Measurements from ENCODE around the gene KDM7A. TPM values are rescaled to one million over a fixed set of nuclear protein-coding genes. Genes with fewer than 3 reads are reported as not detected.
A peak's percentile ranks its signal among the peaks of the same experiment; 100 is the strongest.

Gene KDM7A
- total RNA-seq, 1 donor from 2014 or later: 65.1 TPM

DNA sequence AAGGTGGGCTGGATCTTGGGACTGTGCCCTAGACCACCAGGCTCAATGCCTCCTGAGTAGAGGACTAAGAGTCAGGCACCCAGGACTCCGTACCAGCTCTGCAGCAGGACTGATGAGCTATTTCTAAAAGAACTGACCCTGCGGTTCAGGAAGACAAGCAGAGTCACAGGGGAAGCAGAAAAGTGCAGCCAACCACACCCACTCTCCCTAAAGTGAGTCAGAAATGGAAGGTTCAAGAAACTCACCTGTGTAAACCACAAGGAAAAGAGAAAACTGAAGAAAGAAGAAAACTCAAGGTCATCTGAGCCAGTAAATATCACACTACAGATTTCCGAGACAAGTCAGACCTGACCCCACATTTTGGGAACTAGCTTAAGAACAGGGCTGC, 116.5 kb downstream of the KDM7A start:
- no peaks in the 10 kb centered on the region for H3K9me3 ChIP-seq
- H3K27ac ChIP-seq: peak overlapping the region; percentile 91 to 92
- TF ChIP-seq, protein P1, sequence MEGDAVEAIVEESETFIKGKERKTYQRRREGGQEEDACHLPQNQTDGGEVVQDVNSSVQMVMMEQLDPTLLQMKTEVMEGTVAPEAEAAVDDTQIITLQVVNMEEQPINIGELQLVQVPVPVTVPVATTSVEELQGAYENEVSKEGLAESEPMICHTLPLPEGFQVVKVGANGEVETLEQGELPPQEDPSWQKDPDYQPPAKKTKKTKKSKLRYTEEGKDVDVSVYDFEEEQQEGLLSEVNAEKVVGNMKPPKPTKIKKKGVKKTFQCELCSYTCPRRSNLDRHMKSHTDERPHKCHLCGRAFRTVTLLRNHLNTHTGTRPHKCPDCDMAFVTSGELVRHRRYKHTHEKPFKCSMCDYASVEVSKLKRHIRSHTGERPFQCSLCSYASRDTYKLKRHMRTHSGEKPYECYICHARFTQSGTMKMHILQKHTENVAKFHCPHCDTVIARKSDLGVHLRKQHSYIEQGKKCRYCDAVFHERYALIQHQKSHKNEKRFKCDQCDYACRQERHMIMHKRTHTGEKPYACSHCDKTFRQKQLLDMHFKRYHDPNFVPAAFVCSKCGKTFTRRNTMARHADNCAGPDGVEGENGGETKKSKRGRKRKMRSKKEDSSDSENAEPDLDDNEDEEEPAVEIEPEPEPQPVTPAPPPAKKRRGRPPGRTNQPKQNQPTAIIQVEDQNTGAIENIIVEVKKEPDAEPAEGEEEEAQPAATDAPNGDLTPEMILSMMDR (IDR thresholded peaks at IDR 0.05): no peak
- peaks cover 0 to 2% of the 10 kb centered on the region in 2 donors for H3K36me3 ChIP-seq
- no peaks in the 10 kb centered on the region for H3K27me3 ChIP-seq
- intact Hi-C loops (cut with DNase I): loop anchor here (5.0 kb wide), 2 partner anchors 283 to 383 kb away; partner anchors contain the start of gene HIPK2
- H3K4me1 ChIP-seq: peaks cover 0 to 23% of the 10 kb centered on the region in 2 donors
- H3K4me3 ChIP-seq: peak overlapping the region in 1 of 2 donors; percentile 87
- no peak for DNase-seq (ENCODE audit: low spot score in 2 of 2)

DNA sequence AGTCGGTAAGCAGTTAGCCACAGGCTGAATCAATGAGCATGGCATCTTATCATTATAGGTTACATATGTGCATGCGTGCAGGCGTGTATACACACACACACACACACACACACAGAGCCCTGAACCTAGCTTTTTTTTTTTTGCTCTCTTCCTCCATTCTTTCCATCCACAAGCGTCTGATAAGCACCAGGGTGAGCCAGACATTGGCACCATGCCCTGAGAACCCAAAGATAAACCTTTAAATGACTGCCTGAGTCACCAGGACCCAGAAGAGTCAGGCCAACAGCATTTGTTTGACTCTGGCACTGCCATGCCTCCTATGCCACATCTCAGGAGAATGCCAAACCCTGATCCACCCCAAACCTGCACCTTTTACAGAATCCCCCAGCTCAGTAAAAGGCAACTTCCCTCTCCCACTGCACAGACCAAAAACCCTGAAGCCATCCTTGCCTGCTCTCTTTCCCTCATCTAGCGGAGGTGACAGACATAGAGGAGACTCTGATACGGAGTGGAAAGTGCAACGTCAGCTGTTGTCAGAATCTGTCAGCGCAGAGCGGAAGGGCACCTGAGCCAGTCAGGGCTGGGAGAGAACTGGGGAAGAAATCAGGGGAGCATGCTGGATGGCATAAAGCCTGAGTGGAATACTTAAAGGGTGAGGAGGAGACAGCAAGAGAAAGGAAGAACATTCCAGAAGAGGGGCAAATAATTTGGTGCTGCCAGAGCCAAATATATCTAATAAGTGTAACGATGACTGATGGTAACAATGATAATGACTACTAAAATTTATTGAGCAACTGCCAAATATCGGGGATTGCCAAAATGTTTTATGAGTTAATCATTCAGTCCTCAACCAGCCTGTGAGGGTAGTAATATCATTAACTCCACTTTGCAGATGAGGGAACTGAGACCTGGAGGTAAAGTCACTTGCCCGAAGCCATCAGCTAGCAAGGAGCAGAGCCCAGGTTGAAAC, 117.2 kb downstream of the KDM7A start:
- peak in 1 of 2 donors; percentile 89 for DNase-seq (ENCODE audit: low spot score in 2 of 2)
- Histone ChIP-seq H3K27ac (peak overlapping the region; percentile 91 to 92), H3K4me3 (peak overlapping the region in 1 of 2 donors; percentile 32), H3K36me3 (peaks cover 0 to 2% of the 10 kb centered on the region in 2 donors), H3K9me3 (no peaks in the 10 kb centered on the region), H3K4me1 (peaks cover 0 to 23% of the 10 kb centered on the region in 2 donors), H3K27me3 (no peaks in the 10 kb centered on the region)
- intact Hi-C loops (cut with DNase I): loop anchor here (5.0 kb wide), 2 partner anchors 282 to 382 kb away; partner anchors contain the start of gene HIPK2
- TF ChIP-seq, protein P1 (IDR thresholded peaks at IDR 0.05): no peak

DNA sequence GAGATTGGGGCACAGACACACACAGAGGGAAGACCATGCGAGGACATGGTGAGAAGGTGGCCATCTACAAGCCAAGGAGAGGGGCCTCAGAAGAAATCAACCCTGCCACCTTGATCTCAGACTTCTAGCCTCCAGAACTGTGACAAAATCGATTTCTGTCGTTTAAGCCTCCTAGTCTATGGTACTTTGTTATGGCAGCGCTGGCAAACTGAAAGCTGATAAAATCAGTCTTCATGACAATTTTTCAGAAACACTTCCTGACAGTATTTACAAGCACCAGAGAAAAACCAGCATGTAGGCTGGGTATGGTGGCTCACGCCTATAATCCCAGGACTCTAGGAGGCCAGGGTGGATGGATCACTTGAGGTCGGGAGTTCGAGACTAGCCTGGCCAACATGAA, 118.3 kb downstream of the KDM7A start:
- Histone ChIP-seq H3K4me3 (no peak overlapping the region), H3K27ac (peak overlapping the region in 1 of 2 donors; percentile 24), H3K27me3 (no peaks in the 10 kb centered on the region), H3K4me1 (peaks cover 0 to 23% of the 10 kb centered on the region in 2 donors), H3K9me3 (no peaks in the 10 kb centered on the region), H3K36me3 (peaks cover 0 to 2% of the 10 kb centered on the region in 2 donors)
- no peak for DNase-seq (ENCODE audit: low spot score in 2 of 2)
- intact Hi-C loops (cut with DNase I): no loop called here
- TF ChIP-seq, protein P1 (IDR thresholded peaks at IDR 0.05): no peak

DNA sequence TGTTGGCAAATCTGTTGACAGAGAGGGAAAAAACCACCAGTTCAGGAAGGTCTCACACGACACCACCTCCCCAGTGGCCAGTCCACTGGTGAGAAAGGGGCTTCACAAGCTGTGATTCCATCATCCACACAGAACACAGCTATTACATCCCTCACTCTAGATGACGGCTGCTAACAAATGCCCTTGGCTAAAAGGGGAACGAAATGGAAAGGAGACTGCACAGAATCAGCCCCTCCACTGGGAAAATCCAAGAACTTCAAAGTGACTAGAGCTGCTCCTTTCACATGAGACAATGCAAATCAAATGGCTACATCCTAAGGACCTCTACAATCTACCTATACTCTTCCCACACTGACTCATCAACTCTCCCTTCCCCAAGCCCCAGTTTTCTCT, 119.6 kb downstream of the KDM7A start:
- intact Hi-C loops (cut with DNase I): no loop called here
- H3K4me3 ChIP-seq: no peak overlapping the region
- TF ChIP-seq, protein P1 (IDR thresholded peaks at IDR 0.05): no peak
- no peaks in the 10 kb centered on the region for H3K9me3 ChIP-seq
- peaks cover 0 to 6% of the 10 kb centered on the region in 2 donors for H3K36me3 ChIP-seq
- DNase-seq (ENCODE audit: low spot score in 2 of 2): no peak
- peaks cover 0 to 23% of the 10 kb centered on the region in 2 donors for H3K4me1 ChIP-seq
- H3K27ac ChIP-seq: no peak overlapping the region
- no peaks in the 10 kb centered on the region for H3K27me3 ChIP-seq

DNA sequence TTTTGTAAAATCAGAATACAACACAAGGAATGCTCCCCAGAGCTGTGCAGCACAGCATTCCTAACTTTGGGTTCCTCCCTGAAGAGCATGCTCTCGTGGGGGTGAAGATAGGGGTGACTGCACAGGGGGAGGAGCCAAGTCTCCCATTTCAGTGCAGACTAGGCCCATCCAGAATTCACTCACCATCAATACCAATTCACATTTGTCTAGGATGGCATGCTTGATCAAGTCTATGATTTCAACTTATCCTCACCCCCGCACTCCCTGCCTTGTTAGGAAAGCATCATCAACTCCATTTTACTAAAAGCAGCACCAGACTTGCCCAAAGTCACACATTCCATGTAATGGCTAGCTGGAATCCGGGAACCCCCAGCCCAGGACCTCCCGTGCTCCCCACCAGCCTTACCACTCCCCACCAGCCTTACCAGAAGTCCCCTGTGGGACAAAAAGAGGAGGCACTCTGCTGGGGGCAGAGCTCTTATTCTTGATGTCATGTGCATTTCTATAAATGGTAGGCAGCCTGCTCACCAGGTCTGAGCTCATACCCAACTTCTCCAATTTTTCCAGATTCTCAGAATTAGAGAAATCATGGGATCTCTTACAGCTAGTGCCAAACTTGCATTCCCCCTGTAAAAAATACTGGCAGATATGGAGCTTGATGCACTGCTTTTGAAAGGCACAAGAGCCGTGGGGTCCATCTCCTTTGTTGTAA, 120.2 kb downstream of the KDM7A start:
- intact Hi-C loops (cut with DNase I): no loop called here
- Histone ChIP-seq H3K36me3 (peaks cover 0 to 6% of the 10 kb centered on the region in 2 donors), H3K4me3 (no peak overlapping the region), H3K4me1 (peaks cover 0 to 18% of the 10 kb centered on the region in 2 donors), H3K27me3 (no peaks in the 10 kb centered on the region), H3K9me3 (no peaks in the 10 kb centered on the region), H3K27ac (no peak overlapping the region)
- TF ChIP-seq, protein P1 (IDR thresholded peaks at IDR 0.05): no peak
- no peak for DNase-seq (ENCODE audit: low spot score in 2 of 2)

All from ascending aorta (tissue), 2 donors.